Activated T-cell treated with anti-CD3 and anti-CD28 coated beads, Interleukin-2, amount 50 U/mL, for 48 hours (primary cell): ENCODE measurements around the gene RHEB.

Source experiments
- DNase-seq, 2 experiments: peaks; one replicate each; pipeline ENCODE4 v3.0.0-alpha.2; 2020

RHEB gene

GRCh38 chr7:151447312-151447711 is 72.4 kb downstream of the RHEB start:
- no peak for DNase-seq

- DNase-seq: no peak
Observed at GRCh38 chr7:151446412-151446811, 73.3 kb downstream of the RHEB start.

- no peak for DNase-seq
Observed at GRCh38 chr7:151444632-151445031, 75.1 kb downstream of the RHEB start.

- no peak for DNase-seq
Observed at GRCh38 chr7:151442776-151443496, 76.8 kb downstream of the RHEB start.

- DNase-seq: peak in 1 of 2 experiments; percentile 46
Observed at GRCh38 chr7:151440799-151441445, 78.8 kb downstream of the RHEB start.

GRCh38 chr7:151439855-151440798 is 79.6 kb downstream of the RHEB start, which contains the start of gene CRYGN:
Gene CRYGN, minus strand, starts transcription at chr7:151440141. Its CDS starts 224 bp downstream, at chr7:151439917.
- peak in 1 of 2 experiments; percentile 52 for DNase-seq

- no peak for DNase-seq
Observed at GRCh38 chr7:151438864-151439601, 80.7 kb downstream of the RHEB start.

GRCh38 chr7:151437866-151438516 is 81.7 kb downstream of the RHEB start:
- no peak for DNase-seq

- DNase-seq: no peak
Observed at GRCh38 chr7:151437159-151437553, 82.5 kb downstream of the RHEB start.

GRCh38 chr7:151436446-151437158 is 83.1 kb downstream of the RHEB start:
- DNase-seq: no peak

- no peak for DNase-seq
Observed at GRCh38 chr7:151435971-151436370, 83.7 kb downstream of the RHEB start.

GRCh38 chr7:151435103-151435916 is 84.4 kb downstream of the RHEB start:
- DNase-seq: no peak

GRCh38 chr7:151434549-151434948 is 85.1 kb downstream of the RHEB start:
- DNase-seq: no peak

- DNase-seq: no peak
Observed at GRCh38 chr7:151433721-151434400, 85.8 kb downstream of the RHEB start.

- peak; percentile 73 to 78 for DNase-seq
Observed at GRCh38 chr7:151432658-151433521, 86.8 kb downstream of the RHEB start.

GRCh38 chr7:151431768-151432311 is 87.9 kb downstream of the RHEB start:
- no peak for DNase-seq

- no peak for DNase-seq
Observed at GRCh38 chr7:151431281-151431767, 88.4 kb downstream of the RHEB start.
